DND-41 (cell line): ENCODE data around the gene RARRES1.

Experiments used
- CTCF ChIP-seq: IDR thresholded peaks from 2 replicates; pipeline ENCODE4 v1.5.1; 2012; ENCODE audit warnings: borderline replicate concordance, low read length, moderate library complexity, mild to moderate bottlenecking; ENCODE audit not compliant: poor library complexity, severe bottlenecking; ENCODE audit errors: extremely low read depth
- EZH2 ChIP-seq: IDR thresholded peaks from 3 replicates; pipeline ENCODE4 v1.6.1; 2012; ENCODE audit warnings: borderline replicate concordance, low read depth, mild to moderate bottlenecking, moderate library complexity, low read length, inconsistent platforms; ENCODE audit not compliant: severe bottlenecking

GRCh38 chr3:158744567-158745288, 12.5 kb upstream of the RARRES1 start:
- TF ChIP-seq CTCF, result no peak
- TF ChIP-seq EZH2, result no peak
